ENCODE results near the gene TNFRSF1B.

TNFRSF1B gene

GRCh38 chr1:12157366-12158231 is 9.2 kb upstream of the TNFRSF1B start:
- DNase-seq (ENCODE audit: extremely low read depth in 1 of 2, low read depth in 1 of 2): no peak

- no peak for DNase-seq (ENCODE audit: extremely low read depth in 1 of 2, low read depth in 1 of 2)
These were observed 8.3 kb upstream of the TNFRSF1B start for GRCh38 chr1:12158357-12159092.

GRCh38 chr1:12159816-12160215 is 7.0 kb upstream of the TNFRSF1B start:
- no peak for DNase-seq (ENCODE audit: extremely low read depth in 1 of 2, low read depth in 1 of 2)

GRCh38 chr1:12161324-12161661 is 5.5 kb upstream of the TNFRSF1B start:
- no peak for DNase-seq (ENCODE audit: extremely low read depth in 1 of 2, low read depth in 1 of 2)

GRCh38 chr1:12161662-12162458 is 4.9 kb upstream of the TNFRSF1B start:
- peak in 1 of 2 donors; percentile 58 for DNase-seq (ENCODE audit: extremely low read depth in 1 of 2, low read depth in 1 of 2)

- no peak for DNase-seq (ENCODE audit: extremely low read depth in 1 of 2, low read depth in 1 of 2)
These were observed 4.2 kb upstream of the TNFRSF1B start for GRCh38 chr1:12162459-12163137.

- DNase-seq (ENCODE audit: extremely low read depth in 1 of 2, low read depth in 1 of 2): no peak
These were observed 3.6 kb upstream of the TNFRSF1B start for GRCh38 chr1:12163210-12163609.

- no peak for DNase-seq (ENCODE audit: extremely low read depth in 1 of 2, low read depth in 1 of 2)
These were observed 2.6 kb upstream of the TNFRSF1B start for GRCh38 chr1:12164210-12164609.

GRCh38 chr1:12165342-12165741 is 1.4 kb upstream of the TNFRSF1B start:
- no peak for DNase-seq (ENCODE audit: extremely low read depth in 1 of 2, low read depth in 1 of 2)

- DNase-seq (ENCODE audit: extremely low read depth in 1 of 2, low read depth in 1 of 2): no peak
These were observed 970 bp downstream of the TNFRSF1B start for GRCh38 chr1:12167493-12168429.

- DNase-seq (ENCODE audit: extremely low read depth in 1 of 2, low read depth in 1 of 2): no peak
These were observed 1.8 kb downstream of the TNFRSF1B start for GRCh38 chr1:12168451-12169160.

- DNase-seq (ENCODE audit: extremely low read depth in 1 of 2, low read depth in 1 of 2): no peak
These were observed 2.8 kb downstream of the TNFRSF1B start for GRCh38 chr1:12169442-12170135.

GRCh38 chr1:12170263-12170671 is 3.5 kb downstream of the TNFRSF1B start:
- DNase-seq (ENCODE audit: extremely low read depth in 1 of 2, low read depth in 1 of 2): no peak

GRCh38 chr1:12171206-12172041 is 4.6 kb downstream of the TNFRSF1B start:
- DNase-seq (ENCODE audit: extremely low read depth in 1 of 2, low read depth in 1 of 2): no peak

- no peak for DNase-seq (ENCODE audit: extremely low read depth in 1 of 2, low read depth in 1 of 2)
These were observed 5.5 kb downstream of the TNFRSF1B start for GRCh38 chr1:12172042-12172851.

- DNase-seq (ENCODE audit: extremely low read depth in 1 of 2, low read depth in 1 of 2): no peak
These were observed 6.3 kb downstream of the TNFRSF1B start for GRCh38 chr1:12173041-12173509.

All from activated CD8-positive, alpha-beta memory T cell treated with anti-CD3 and anti-CD28 coated beads for 1 hour (primary cell).